ENCODE measurements around the gene PRDM11.

The PRDM11 gene

GRCh38 chr11:45209000-45209879 is 62.8 kb downstream of the PRDM11 start:
- no peak for DNase-seq (ENCODE audit: low read depth, low spot score)

GRCh38 chr11:45209891-45210699 is 63.7 kb downstream of the PRDM11 start:
- DNase-seq (ENCODE audit: low read depth, low spot score), result no peak

- no peak for DNase-seq (ENCODE audit: low read depth, low spot score)
These were observed 64.4 kb downstream of the PRDM11 start for GRCh38 chr11:45210846-45211245.

GRCh38 chr11:45211732-45212131 is 65.3 kb downstream of the PRDM11 start:
- DNase-seq (ENCODE audit: low read depth, low spot score), result no peak

- DNase-seq (ENCODE audit: low read depth, low spot score), result no peak
These were observed 66.3 kb downstream of the PRDM11 start for GRCh38 chr11:45212566-45213315.

GRCh38 chr11:45213316-45213665 is 66.9 kb downstream of the PRDM11 start:
- no peak for DNase-seq (ENCODE audit: low read depth, low spot score)

GRCh38 chr11:45213717-45214116 is 67.3 kb downstream of the PRDM11 start:
- DNase-seq (ENCODE audit: low read depth, low spot score), result no peak

- no peak for DNase-seq (ENCODE audit: low read depth, low spot score)
These were observed 68.8 kb downstream of the PRDM11 start for GRCh38 chr11:45215098-45215865.

- DNase-seq (ENCODE audit: low read depth, low spot score), result no peak
These were observed 69.6 kb downstream of the PRDM11 start for GRCh38 chr11:45216031-45216430.

GRCh38 chr11:45216901-45217300 is 70.5 kb downstream of the PRDM11 start:
- no peak for DNase-seq (ENCODE audit: low read depth, low spot score)

- no peak for DNase-seq (ENCODE audit: low read depth, low spot score)
These were observed 71.6 kb downstream of the PRDM11 start for GRCh38 chr11:45217991-45218390.

- no peak for DNase-seq (ENCODE audit: low read depth, low spot score)
These were observed 72.3 kb downstream of the PRDM11 start for GRCh38 chr11:45218705-45219104.

- DNase-seq (ENCODE audit: low read depth, low spot score), result no peak
These were observed 73.0 kb downstream of the PRDM11 start for GRCh38 chr11:45219411-45219810.

GRCh38 chr11:45223496-45223895 is 77.1 kb downstream of the PRDM11 start:
- DNase-seq (ENCODE audit: low read depth, low spot score), result no peak

GRCh38 chr11:45224766-45225165 is 78.3 kb downstream of the PRDM11 start:
- no peak for DNase-seq (ENCODE audit: low read depth, low spot score)

- DNase-seq (ENCODE audit: low read depth, low spot score), result no peak
These were observed 78.8 kb downstream of the PRDM11 start for GRCh38 chr11:45225277-45225676.

GRCh38 chr11:45225961-45226871 is 79.8 kb downstream of the PRDM11 start:
- no peak for DNase-seq (ENCODE audit: low read depth, low spot score)

- no peak for DNase-seq (ENCODE audit: low read depth, low spot score)
These were observed 80.5 kb downstream of the PRDM11 start for GRCh38 chr11:45226901-45227300.

- DNase-seq (ENCODE audit: low read depth, low spot score), result no peak
These were observed 81.4 kb downstream of the PRDM11 start for GRCh38 chr11:45227836-45228235.

- no peak for DNase-seq (ENCODE audit: low read depth, low spot score)
These were observed 83.1 kb downstream of the PRDM11 start for GRCh38 chr11:45229401-45230020.
